Measurements from ENCODE around the gene RPS6KA5. TPM values are rescaled to one million over a fixed set of nuclear protein-coding genes. Genes with fewer than 3 reads are reported as not detected.
A peak's percentile ranks its signal among the peaks of the same experiment; 100 is the strongest.

Gene RPS6KA5
- total RNA-seq, 3 donors from 2014 or later, result 4.8 to 19.2 (median 11.8) TPM

DNA sequence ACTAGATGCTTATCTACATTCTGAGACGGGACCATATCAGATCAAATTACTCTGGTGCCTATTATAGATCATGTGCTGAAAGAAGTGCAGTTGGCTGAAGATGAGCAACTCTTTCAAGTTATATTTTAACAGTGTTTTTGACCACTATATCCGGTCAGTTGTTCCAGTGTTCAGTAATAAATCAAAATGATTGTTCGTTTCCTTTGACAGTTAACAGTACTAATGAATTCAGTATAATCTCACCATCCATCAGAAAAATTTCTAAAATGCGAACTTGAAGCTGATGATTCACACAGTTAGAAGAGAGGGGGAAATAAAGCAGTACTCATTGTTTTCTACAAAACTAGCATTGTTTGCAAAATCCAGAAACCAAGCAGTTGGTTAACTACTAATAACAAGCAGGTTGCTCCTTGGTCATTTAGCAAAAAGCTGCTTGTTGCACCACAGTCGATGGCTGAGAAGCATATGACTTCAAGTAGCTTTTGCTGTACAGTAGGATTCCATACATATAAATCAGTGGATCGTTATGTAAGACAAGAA, 2.3 kb downstream of the RPS6KA5 start:
- Histone ChIP-seq H3K9me3 (no peaks in the 10 kb centered on the region), H3K4me1 (no peaks in the 10 kb centered on the region), H3K27ac (peak overlapping the region in 1 of 2 donors; percentile 21), H3K27me3 (no peaks in the 10 kb centered on the region), H3K36me3 (no peaks in the 10 kb centered on the region), H3K4me3 (peak overlapping the region in 2 of 3 donors; percentile 78 to 96)
- intact Hi-C loops (cut with DNase I; ENCODE audit: low total_unique reads), result no loop called here
- no peak for DNase-seq (ENCODE audit: low spot score in 2 of 2)
- TF ChIP-seq POLR2AphosphoS5 (IDR thresholded peaks at IDR 0.05), result no peak
- no peak for TF ChIP-seq POLR2A (IDR thresholded peaks at IDR 0.05)
- no peak for TF ChIP-seq CTCF (IDR thresholded peaks at IDR 0.05)

- intact Hi-C loops (cut with DNase I; ENCODE audit: low total_unique reads), result no loop called here
Observed at GRCh38 chr14:91056361-91056760, 4.1 kb downstream of the RPS6KA5 start.

DNA sequence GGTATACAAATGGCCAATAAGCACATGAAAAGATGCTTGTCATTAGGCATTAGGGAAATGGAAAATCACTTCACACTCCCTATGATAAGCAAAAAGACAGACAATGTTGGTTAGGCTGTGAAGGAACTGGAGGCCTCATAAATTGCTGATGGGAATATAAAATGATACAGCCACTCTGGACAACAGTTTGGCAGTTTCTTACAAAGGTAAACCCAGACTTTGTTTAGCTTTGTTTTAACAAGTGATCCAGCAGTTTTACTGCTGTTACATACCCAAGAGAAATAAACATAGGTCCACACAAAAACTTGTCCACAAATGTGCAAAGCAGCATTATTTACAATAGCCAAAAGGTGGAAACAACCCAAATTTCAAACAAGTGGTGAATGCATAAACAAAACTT, 5.4 kb downstream of the RPS6KA5 start:
- intact Hi-C loops (cut with DNase I; ENCODE audit: low total_unique reads), result no loop called here
- Histone ChIP-seq H3K4me1 (no peaks in the 10 kb centered on the region), H3K9me3 (no peaks in the 10 kb centered on the region), H3K36me3 (no peaks in the 10 kb centered on the region), H3K4me3 (no peak overlapping the region), H3K27me3 (no peaks in the 10 kb centered on the region), H3K27ac (no peak overlapping the region)
- TF ChIP-seq POLR2AphosphoS5 (IDR thresholded peaks at IDR 0.05), result no peak
- no peak for TF ChIP-seq CTCF (IDR thresholded peaks at IDR 0.05)
- DNase-seq (ENCODE audit: low spot score in 2 of 2), result no peak

More at GRCh38 chr14:91056361-91056760, 4.1 kb downstream of the RPS6KA5 start:
- no peak overlapping the region for H3K27ac ChIP-seq
- H3K9me3 ChIP-seq, result no peaks in the 10 kb centered on the region
- no peak for DNase-seq (ENCODE audit: low spot score in 2 of 2)
- H3K4me3 ChIP-seq, result no peak overlapping the region
- H3K4me1 ChIP-seq, result no peaks in the 10 kb centered on the region
- H3K36me3 ChIP-seq, result no peaks in the 10 kb centered on the region
- no peak for TF ChIP-seq POLR2AphosphoS5 (IDR thresholded peaks at IDR 0.05)
- H3K27me3 ChIP-seq, result no peaks in the 10 kb centered on the region

- Histone ChIP-seq H3K27me3 (no peaks in the 10 kb centered on the region), H3K27ac (no peak overlapping the region), H3K36me3 (no peaks in the 10 kb centered on the region), H3K4me1 (no peaks in the 10 kb centered on the region), H3K9me3 (no peaks in the 10 kb centered on the region), H3K4me3 (no peak overlapping the region)
- intact Hi-C loops (cut with DNase I; ENCODE audit: low total_unique reads), result no loop called here
- TF ChIP-seq POLR2AphosphoS5 (IDR thresholded peaks at IDR 0.05), result no peak
- no peak for TF ChIP-seq CTCF (IDR thresholded peaks at IDR 0.05)
- TF ChIP-seq POLR2A (IDR thresholded peaks at IDR 0.05), result no peak
- DNase-seq (ENCODE audit: low spot score in 2 of 2), result no peak
Observed at GRCh38 chr14:91048676-91049075, 11.8 kb downstream of the RPS6KA5 start.

- TF ChIP-seq CTCF (IDR thresholded peaks at IDR 0.05), result no peak
Observed at GRCh38 chr14:91048265-91048664, 12.2 kb downstream of the RPS6KA5 start.

More at GRCh38 chr14:91048265-91048664, 12.2 kb downstream of the RPS6KA5 start:
- Histone ChIP-seq H3K36me3 (no peaks in the 10 kb centered on the region), H3K27me3 (no peaks in the 10 kb centered on the region), H3K9me3 (no peaks in the 10 kb centered on the region), H3K4me1 (no peaks in the 10 kb centered on the region), H3K27ac (no peak overlapping the region), H3K4me3 (no peak overlapping the region)
- no peak for DNase-seq (ENCODE audit: low spot score in 2 of 2)
- intact Hi-C loops (cut with DNase I; ENCODE audit: low total_unique reads), result no loop called here

Data from breast epithelium (tissue), 4 donors.